RPMI8226 (cell line): ENCODE measurements around the gene PPP1R14C.

Experiments used
- DNase-seq: peaks from one replicate; pipeline ENCODE4 v3.0.0-alpha.2; 2015

The PPP1R14C gene

GRCh38 chr6:150275489-150275888 is 132.6 kb downstream of the PPP1R14C start:
- no peak for DNase-seq

DNA sequence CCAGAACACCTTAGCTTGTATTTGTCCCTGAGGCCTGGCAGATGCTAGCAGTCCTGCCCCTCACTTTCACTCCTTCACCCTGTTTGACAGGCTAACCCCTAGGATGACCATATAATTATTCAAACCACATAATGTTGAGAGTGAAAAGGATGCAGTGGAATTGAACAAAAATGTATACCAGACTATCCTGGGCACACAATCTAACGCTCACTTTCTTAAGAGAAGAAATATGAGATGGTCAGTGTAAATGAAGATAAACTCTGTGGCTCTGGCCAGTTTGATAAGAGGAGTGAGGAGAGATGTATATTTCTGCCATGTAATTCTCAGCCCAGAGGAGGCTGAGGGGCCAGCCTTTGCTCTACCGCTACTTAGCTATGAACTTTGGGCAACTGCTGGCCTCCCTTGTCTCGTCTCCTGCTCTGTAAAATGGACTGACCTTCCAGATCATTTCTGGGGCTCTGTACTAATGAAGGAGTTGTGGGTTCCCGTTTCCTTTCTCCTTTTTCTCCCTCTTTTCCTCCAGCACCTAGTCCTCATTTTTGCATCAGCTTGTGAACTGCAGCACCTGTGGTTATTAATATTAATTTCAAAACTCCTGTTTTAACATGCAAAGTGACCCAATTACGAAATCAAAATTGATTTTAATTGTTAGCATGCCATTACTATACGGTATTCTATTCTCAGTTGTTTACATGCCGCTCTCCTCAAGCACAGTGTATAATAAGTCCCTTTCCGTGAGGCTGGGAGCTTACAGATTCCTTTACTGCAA is 133.5 kb downstream of the PPP1R14C start:
- DNase-seq: no peak

GRCh38 chr6:150276937-150277742 is 134.3 kb downstream of the PPP1R14C start:
- DNase-seq: no peak

DNA sequence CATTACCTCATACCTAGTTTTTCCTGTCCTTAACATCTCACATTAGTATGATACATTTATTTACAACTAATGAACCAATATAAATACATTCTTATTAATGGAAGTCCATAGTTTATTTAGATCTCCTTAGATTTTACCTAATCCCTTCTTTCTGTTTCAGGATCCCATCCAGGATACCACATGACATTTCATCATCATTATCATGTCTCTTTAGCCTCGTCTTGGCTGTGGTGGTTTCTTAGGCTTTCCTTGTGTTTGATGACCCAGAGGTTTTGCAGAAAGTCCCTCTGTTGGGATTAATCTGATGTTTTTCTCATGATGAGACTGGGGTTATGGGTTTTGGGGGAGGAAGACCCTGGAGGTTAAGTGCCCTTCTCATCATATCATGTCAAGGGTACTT is 136.7 kb downstream of the PPP1R14C start:
- no peak for DNase-seq

DNA sequence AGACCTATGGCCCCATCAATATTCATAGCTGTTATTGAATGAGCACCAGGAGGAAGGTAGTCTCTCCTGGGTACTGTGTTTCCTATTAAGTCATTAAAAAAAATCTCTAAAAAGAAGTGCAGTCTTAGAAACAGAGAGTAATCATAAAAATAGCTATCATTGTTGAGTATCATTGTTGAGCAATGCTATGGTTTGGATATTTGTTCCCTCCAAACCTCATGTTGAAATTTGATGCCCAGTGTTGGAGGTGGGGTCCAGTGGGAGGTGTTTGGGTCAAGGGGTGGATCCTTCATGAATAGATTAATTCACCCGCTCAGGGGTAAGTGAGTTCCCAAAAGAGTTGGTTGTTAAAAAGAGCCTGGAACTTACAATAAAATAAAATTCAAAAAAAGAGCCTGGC is 137.9 kb downstream of the PPP1R14C start:
- no peak for DNase-seq

DNA sequence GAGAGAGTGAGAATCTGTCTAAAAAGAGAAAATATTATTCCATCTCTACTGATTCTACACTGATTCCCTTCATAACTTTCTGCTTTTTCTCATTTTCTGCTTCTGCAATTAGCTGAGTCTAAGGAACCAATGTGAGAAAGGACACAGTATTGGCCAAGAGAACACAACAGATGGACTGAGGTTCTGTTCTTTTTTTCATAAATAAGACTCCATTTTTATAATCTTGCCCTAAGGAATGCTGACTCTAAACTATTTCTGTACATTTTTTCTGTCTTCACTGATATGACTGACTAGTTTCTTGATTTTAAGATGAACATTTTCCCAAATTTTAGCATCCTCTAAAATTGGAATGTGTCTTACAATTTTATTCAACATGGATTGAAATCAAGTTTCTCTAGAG is 138.9 kb downstream of the PPP1R14C start:
- no peak for DNase-seq

DNA sequence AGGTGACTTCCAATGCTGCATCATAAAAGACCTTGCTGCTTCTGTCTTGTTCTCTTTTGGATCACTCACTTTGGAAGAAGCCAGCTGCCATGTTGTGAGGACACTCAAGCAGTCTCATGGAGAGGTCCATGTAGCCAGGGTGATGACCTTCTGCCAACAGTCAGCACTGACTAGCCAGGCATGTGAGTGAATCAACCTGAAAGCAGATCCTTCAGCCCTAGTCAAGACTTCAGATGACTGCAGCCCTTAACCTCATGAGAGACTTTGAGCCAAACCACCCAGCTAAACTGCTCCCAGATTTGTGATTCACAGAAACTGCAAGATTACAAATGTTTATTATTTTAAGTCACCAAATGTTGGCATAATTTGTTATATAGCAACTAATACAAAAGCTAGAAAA is 140.0 kb downstream of the PPP1R14C start:
- no peak for DNase-seq

DNA sequence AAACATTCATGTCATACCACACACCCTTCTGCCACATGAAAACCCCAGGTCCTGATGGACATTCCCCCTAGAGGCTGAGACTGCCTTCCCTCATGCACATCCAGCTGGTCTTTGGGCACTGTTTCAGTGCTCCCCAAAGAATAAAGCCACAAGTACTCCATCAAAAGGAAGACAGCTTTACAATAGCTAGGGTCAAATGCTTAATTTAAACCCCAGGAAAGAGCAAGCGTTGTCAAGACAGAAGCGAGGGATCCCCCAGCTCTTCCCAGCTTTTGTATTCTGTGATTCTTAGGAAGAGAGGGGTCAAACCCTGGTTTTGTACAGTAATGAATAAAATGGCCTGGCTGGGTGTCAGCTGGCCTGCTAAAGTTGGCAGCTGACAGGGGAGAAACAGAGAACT is 143.6 kb downstream of the PPP1R14C start:
- DNase-seq: no peak

GRCh38 chr6:150286912-150287311 is 144.1 kb downstream of the PPP1R14C start:
- no peak for DNase-seq

- no peak for DNase-seq
These were observed 145.6 kb downstream of the PPP1R14C start for GRCh38 chr6:150288456-150288855.

- no peak for DNase-seq
These were observed 146.7 kb downstream of the PPP1R14C start for GRCh38 chr6:150289454-150290071.

DNA sequence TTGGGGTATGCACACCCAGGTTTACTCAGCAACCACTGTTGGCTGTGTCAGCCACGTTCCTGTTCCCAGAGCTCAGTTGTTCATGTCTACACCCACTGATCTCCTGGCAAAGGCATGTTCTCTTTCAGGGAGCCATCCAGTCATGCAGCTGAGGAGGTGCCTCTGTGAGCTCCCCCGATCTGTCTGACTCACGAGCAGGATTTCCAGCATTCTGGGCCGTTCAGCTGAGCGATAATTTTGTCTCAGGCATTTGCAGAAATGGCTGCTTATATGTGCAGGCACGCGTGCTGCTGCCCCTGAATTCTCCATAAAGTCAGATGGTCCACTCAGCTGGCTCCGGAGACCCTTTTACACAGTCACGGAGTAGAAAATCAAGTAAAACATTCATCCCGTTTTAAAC is 147.6 kb downstream of the PPP1R14C start:
- DNase-seq: no peak

- DNase-seq: no peak
These were observed 149.3 kb downstream of the PPP1R14C start for GRCh38 chr6:150291968-150292710.

GRCh38 chr6:150293019-150293418 is 150.2 kb downstream of the PPP1R14C start:
- DNase-seq: no peak

GRCh38 chr6:150293423-150294173 is 150.8 kb downstream of the PPP1R14C start:
- no peak for DNase-seq

DNA sequence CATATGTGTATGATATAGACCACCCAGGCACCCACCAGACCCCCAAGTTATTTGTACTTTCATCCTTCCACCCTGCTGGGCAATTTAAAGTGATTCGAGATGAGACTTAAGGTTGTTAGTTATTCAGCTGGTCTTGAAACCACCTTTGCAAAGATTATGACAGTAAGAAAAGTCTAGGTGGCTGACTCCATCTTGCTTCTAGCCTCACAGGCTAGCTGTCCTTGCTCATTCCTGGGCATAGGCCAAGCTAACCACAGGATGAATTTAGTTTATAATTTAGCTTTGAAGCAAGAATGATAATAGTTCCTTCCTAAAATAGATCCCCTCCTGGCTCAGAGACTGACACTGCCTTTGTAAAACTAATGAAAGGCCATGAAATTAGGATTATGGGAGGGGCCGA is 154.0 kb downstream of the PPP1R14C start:
- DNase-seq: no peak

- no peak for DNase-seq
These were observed 154.6 kb downstream of the PPP1R14C start for GRCh38 chr6:150297327-150298029.

DNA sequence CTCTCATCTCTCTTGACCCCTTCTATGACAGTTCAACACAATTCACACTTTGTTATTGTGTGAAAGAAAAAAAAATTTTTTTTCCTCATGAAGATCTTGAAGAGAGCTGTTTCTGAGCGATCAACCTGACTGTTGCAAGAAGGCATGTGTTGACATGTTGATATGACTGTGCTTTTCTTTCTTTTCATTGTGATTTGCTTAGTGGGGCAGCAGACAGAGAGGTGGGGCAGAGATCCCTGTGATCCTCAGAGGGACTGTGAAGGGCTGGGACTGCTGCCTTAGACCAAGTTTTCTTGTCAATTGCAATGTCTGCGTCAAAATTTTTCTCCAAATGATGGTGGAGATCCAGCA is 155.2 kb downstream of the PPP1R14C start:
- DNase-seq: no peak

GRCh38 chr6:150298676-150299075 is 155.8 kb downstream of the PPP1R14C start:
- no peak for DNase-seq
